HepG2 (cell line): ENCODE results near the gene NEU4. TPM values are rescaled to one million over a fixed set of nuclear protein-coding genes. Genes with fewer than 3 reads are reported as not detected.
A peak's percentile ranks its signal among the peaks of the same experiment; 100 is the strongest.

Source experiments
- CEBPB ChIP-seq: IDR thresholded peaks from 2 replicates; pipeline ENCODE4 v1.6.1; 2011; ENCODE audit warnings: low read depth, low read length, improper control_type of control experiment, borderline replicate concordance
- HDAC6 ChIP-seq: fragments of 200-600 bp; sonication (generic); IDR thresholded peaks from 2 replicates; pipeline ENCODE4 v1.7.0; 2017; ENCODE audit warnings: mild to moderate bottlenecking, antibody characterized with exemption, low read length, low read depth
- KLF6 ChIP-seq: IDR thresholded peaks from 2 replicates; pipeline ENCODE4 v1.8.0; 2016; ENCODE audit warnings: missing biosample characterization, missing genetic modification reagents
- NFKBIZ ChIP-seq: IDR thresholded peaks from 2 replicates; pipeline ENCODE4 v1.6.1; 2018; ENCODE audit warnings: missing genetic modification reagents, missing compliant biosample characterization
- NR2F2 ChIP-seq: IDR thresholded peaks from 2 replicates; pipeline ENCODE4 v1.6.1; 2012; ENCODE audit warnings: low read depth, inconsistent platforms, borderline replicate concordance
- SMC3 ChIP-seq: IDR thresholded peaks from 2 replicates; pipeline ENCODE4 v1.6.1; 2011; ENCODE audit warnings: low read length, improper control_type of control experiment
- ZFY ChIP-seq: sonication (generic); formaldehyde crosslinking; IDR thresholded peaks from 2 replicates; pipeline ENCODE4 v1.4.0; 2020; ENCODE audit warnings: missing genetic modification reagents
- ZNF383 ChIP-seq: sonication (generic); formaldehyde crosslinking; IDR thresholded peaks from 2 replicates; pipeline ENCODE4 v1.4.0; 2020; ENCODE audit warnings: missing genetic modification reagents, mild to moderate bottlenecking, borderline replicate concordance
- ZNF646 ChIP-seq: sonication (generic); formaldehyde crosslinking; IDR thresholded peaks from 2 replicates; pipeline ENCODE4 v1.9.0; 2021; ENCODE audit warnings: mild to moderate bottlenecking, missing genetic modification reagents
- polyA plus RNA-seq, 8 experiments: library from polyadenylated mRNA; depleted of rRNA in 3 of 8; stranded (reverse) in 7 of 8; unstranded in 1 of 8; fragments of >200 nt; fragmentation: Illumina TruSeq in 4 of 8; extraction: Trizol in 4 of 8; gene quantifications; 2 replicates each; pipeline versions ENCODE4 v1.2.1 to v1.2.3, GENCODE V29; 2011 to 2016; ENCODE audit warnings: low read depth in 4 of 8, missing spikeins in 1 of 8, mixed read lengths in 1 of 8; ENCODE audit not compliant: insufficient read depth in 1 of 8
- total RNA-seq, 5 experiments: library from RNA; depleted of rRNA; stranded (reverse); fragments of >200 nt; fragmentation: Illumina TruSeq; extraction: Trizol; gene quantifications; 2 replicates each; pipeline ENCODE4 v1.2.3, GENCODE V29; 2016; ENCODE audit warnings: low read depth in 1 of 5
- TF ChIP-seq, protein P1 (sequence below): sonication (generic); formaldehyde crosslinking; IDR thresholded peaks from 2 replicates; pipeline ENCODE4 v1.8.0; 2022; ENCODE audit warnings: mild to moderate bottlenecking, missing genetic modification reagents
- TF ChIP-seq, protein P2 (sequence below): sonication (generic); formaldehyde crosslinking; IDR thresholded peaks from 2 replicates; pipeline ENCODE4 v1.4.0; 2020; ENCODE audit warnings: missing genetic modification reagents
- TF ChIP-seq, protein P3 (sequence below): sonication (generic); formaldehyde crosslinking; IDR thresholded peaks from 2 replicates; pipeline ENCODE4 v1.4.0; 2020; ENCODE audit warnings: missing genetic modification reagents, borderline replicate concordance
- TF ChIP-seq, protein P4 (sequence below): fragments of 450-650 bp; IDR thresholded peaks from 2 replicates; pipeline ENCODE4 v1.6.1; 2017; ENCODE audit warnings: mild to moderate bottlenecking

The NEU4 gene
- total and polyA plus RNA-seq, 2 of the 13 experiments (the other 11 are each of a cell fraction or from before 2014, with no cell fraction given) = 53.5 to 107 TPM

DNA sequence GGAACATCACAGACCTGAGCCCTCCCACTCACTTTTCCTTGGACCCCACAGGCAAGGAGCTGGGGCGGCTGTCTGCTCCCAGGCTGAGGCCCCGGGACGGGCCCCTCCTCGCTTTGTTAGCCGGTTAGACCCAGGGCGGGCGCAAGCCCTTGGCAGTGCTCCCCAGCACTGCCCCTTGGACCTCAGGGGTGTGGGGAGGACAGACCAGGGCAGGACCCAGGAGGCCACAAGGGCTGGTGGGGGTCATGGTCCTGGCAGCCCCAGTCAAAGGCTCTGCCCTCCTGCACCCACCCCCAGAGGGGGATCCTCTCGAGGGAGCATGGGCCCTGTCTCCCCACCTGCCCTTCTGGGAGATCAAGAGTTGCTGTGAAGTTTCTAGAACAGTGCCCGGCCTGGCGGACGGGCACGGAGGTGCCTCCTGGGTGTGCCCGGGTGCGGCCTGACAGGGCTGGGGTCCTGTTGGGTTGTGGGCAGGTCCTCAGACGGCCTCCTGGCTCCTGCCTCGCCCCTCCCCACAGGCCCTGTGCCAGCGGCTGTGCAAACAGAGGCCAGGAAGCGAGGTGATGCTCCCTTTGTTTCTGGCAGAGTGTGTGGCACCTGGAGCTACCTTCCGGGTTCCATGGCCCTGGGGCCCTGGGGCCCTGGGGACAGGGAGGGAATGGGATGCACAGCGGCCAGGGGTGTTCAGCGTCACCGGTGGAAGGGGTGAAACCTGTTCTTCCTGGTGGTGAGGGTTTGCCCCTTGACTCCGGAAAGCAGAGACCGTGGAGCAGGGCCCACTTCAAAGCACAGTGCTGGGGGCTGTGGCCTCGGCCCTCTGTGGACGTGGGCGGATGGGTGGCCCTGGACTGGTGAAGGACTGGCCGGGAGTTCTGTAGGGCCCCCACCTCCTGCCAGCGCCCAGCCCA, 35.2 kb upstream of the NEU4 start (continued):
- TF ChIP-seq, protein P1, sequence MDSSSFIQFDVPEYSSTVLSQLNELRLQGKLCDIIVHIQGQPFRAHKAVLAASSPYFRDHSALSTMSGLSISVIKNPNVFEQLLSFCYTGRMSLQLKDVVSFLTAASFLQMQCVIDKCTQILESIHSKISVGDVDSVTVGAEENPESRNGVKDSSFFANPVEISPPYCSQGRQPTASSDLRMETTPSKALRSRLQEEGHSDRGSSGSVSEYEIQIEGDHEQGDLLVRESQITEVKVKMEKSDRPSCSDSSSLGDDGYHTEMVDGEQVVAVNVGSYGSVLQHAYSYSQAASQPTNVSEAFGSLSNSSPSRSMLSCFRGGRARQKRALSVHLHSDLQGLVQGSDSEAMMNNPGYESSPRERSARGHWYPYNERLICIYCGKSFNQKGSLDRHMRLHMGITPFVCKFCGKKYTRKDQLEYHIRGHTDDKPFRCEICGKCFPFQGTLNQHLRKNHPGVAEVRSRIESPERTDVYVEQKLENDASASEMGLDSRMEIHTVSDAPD (CRISPR knock-in tag) = peak; percentile 11; the same call in 1 of the 2 replicates
- no peak for TF ChIP-seq KLF6
- TF ChIP-seq, protein P2, sequence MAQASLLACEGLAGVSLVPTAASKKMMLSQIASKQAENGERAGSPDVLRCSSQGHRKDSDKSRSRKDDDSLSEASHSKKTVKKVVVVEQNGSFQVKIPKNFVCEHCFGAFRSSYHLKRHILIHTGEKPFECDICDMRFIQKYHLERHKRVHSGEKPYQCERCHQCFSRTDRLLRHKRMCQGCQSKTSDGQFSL (CRISPR knock-in tag) = no peak
- TF ChIP-seq NFKBIZ = no peak
- TF ChIP-seq ZFY = peak; percentile 65
- TF ChIP-seq, protein P3, sequence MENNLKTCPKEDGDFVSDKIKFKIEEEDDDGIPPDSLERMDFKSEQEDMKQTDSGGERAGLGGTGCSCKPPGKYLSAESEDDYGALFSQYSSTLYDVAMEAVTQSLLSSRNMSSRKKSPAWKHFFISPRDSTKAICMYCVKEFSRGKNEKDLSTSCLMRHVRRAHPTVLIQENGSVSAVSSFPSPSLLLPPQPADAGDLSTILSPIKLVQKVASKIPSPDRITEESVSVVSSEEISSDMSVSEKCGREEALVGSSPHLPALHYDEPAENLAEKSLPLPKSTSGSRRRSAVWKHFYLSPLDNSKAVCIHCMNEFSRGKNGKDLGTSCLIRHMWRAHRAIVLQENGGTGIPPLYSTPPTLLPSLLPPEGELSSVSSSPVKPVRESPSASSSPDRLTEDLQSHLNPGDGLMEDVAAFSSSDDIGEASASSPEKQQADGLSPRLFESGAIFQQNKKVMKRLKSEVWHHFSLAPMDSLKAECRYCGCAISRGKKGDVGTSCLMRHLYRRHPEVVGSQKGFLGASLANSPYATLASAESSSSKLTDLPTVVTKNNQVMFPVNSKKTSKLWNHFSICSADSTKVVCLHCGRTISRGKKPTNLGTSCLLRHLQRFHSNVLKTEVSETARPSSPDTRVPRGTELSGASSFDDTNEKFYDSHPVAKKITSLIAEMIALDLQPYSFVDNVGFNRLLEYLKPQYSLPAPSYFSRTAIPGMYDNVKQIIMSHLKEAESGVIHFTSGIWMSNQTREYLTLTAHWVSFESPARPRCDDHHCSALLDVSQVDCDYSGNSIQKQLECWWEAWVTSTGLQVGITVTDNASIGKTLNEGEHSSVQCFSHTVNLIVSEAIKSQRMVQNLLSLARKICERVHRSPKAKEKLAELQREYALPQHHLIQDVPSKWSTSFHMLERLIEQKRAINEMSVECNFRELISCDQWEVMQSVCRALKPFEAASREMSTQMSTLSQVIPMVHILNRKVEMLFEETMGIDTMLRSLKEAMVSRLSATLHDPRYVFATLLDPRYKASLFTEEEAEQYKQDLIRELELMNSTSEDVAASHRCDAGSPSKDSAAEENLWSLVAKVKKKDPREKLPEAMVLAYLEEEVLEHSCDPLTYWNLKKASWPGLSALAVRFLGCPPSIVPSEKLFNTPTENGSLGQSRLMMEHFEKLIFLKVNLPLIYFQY = no peak
- TF ChIP-seq NR2F2 = peak; percentile 19; the same call in 1 of the 2 replicates
- TF ChIP-seq CEBPB = no peak
- TF ChIP-seq HDAC6 = no peak
- no peak for TF ChIP-seq ZNF646
- no peak for TF ChIP-seq ZNF383 (CRISPR knock-in tag)
- no peak for TF ChIP-seq SMC3
- TF ChIP-seq, protein P4, sequence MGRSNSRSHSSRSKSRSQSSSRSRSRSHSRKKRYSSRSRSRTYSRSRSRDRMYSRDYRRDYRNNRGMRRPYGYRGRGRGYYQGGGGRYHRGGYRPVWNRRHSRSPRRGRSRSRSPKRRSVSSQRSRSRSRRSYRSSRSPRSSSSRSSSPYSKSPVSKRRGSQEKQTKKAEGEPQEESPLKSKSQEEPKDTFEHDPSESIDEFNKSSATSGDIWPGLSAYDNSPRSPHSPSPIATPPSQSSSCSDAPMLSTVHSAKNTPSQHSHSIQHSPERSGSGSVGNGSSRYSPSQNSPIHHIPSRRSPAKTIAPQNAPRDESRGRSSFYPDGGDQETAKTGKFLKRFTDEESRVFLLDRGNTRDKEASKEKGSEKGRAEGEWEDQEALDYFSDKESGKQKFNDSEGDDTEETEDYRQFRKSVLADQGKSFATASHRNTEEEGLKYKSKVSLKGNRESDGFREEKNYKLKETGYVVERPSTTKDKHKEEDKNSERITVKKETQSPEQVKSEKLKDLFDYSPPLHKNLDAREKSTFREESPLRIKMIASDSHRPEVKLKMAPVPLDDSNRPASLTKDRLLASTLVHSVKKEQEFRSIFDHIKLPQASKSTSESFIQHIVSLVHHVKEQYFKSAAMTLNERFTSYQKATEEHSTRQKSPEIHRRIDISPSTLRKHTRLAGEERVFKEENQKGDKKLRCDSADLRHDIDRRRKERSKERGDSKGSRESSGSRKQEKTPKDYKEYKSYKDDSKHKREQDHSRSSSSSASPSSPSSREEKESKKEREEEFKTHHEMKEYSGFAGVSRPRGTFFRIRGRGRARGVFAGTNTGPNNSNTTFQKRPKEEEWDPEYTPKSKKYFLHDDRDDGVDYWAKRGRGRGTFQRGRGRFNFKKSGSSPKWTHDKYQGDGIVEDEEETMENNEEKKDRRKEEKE = no peak
